Esophagus muscularis mucosa (tissue), 3 donors: ENCODE measurements around the gene LIN28A.

Experiments used
- CTCF ChIP-seq, 3 experiments: fragments of 200-600 bp in 2 of 3; fragments of 450-650 bp in 1 of 3; sonication (generic) in 2 of 3; IDR thresholded peaks; one replicate each; pipeline ENCODE4 v1.5.1; 2017 to 2019; ENCODE audit warnings: antibody characterized with exemption in 3 of 3, mild to moderate bottlenecking in 2 of 3, moderate library complexity in 1 of 3
- POLR2A ChIP-seq: fragments of 450-650 bp; IDR thresholded peaks from one replicate; pipeline ENCODE4 v1.6.1; 2017; ENCODE audit warnings: antibody characterized with exemption, moderate library complexity, mild to moderate bottlenecking, low read depth
- POLR2AphosphoS5 ChIP-seq, 2 donors: sonication (generic); formaldehyde crosslinking; IDR thresholded peaks; one replicate each; pipeline ENCODE4 v1.6.1; 2017; ENCODE audit warnings: antibody characterized with exemption in 2 of 2

- TF ChIP-seq CTCF (IDR thresholded peaks at IDR 0.05) (no peak), POLR2A (no peak), POLR2AphosphoS5 (IDR thresholded peaks at IDR 0.05) (no peak)
These were observed 38.6 kb upstream of the LIN28A start for GRCh38 chr1:26372039-26372438.
